ENCODE measurements around the gene BABAM2. TPM values are rescaled to one million over a fixed set of nuclear protein-coding genes. Genes with fewer than 3 reads are reported as not detected.

The BABAM2 gene
- total and polyA plus RNA-seq, 10 of the 15 experiments (the other 5 are each of a cell fraction or from before 2014, with no cell fraction given) = 30.7 to 59.9 (median 44.5) TPM

GRCh38 chr2:28089486-28089885, 199.0 kb downstream of the BABAM2 start:
- H3K79me2 ChIP-seq (ENCODE audit: control insufficient read depth, insufficient read depth, low read length) = no peaks in the 10 kb centered on the region
- H3K9me3 ChIP-seq (replicated peaks; ENCODE audit: control insufficient read depth, insufficient read depth, low read length) = no peaks in the 10 kb centered on the region
- TF ChIP-seq SMC3 (IDR thresholded peaks at IDR 0.05; ENCODE audit: borderline replicate concordance, low read length) (no peak), FOXM1 (IDR thresholded peaks at IDR 0.05; ENCODE audit: low read depth, low read length) (no peak), SMAD5 (IDR thresholded peaks at IDR 0.05; ENCODE audit: low read depth) (no peak), FOS (IDR thresholded peaks at IDR 0.05; ENCODE audit: borderline replicate concordance, extremely low read depth, insufficient read length) (no peak), HDAC6 (IDR thresholded peaks at IDR 0.05; ENCODE audit: unreplicated experiment) (no peak), SIX5 (IDR thresholded peaks at IDR 0.05; ENCODE audit: low read depth, low read length, severe bottlenecking) (no peak), ZNF217 (IDR thresholded peaks at IDR 0.05) (no peak), TARDBP (IDR thresholded peaks at IDR 0.05; ENCODE audit: borderline replicate concordance) (no peak), NFYA (IDR thresholded peaks at IDR 0.05; ENCODE audit: borderline replicate concordance, low read depth, low read length) (no peak), TAF1 (IDR thresholded peaks at IDR 0.05; ENCODE audit: borderline replicate concordance, low read depth, low read length) (no peak)
- TF ChIP-seq, protein P1, sequence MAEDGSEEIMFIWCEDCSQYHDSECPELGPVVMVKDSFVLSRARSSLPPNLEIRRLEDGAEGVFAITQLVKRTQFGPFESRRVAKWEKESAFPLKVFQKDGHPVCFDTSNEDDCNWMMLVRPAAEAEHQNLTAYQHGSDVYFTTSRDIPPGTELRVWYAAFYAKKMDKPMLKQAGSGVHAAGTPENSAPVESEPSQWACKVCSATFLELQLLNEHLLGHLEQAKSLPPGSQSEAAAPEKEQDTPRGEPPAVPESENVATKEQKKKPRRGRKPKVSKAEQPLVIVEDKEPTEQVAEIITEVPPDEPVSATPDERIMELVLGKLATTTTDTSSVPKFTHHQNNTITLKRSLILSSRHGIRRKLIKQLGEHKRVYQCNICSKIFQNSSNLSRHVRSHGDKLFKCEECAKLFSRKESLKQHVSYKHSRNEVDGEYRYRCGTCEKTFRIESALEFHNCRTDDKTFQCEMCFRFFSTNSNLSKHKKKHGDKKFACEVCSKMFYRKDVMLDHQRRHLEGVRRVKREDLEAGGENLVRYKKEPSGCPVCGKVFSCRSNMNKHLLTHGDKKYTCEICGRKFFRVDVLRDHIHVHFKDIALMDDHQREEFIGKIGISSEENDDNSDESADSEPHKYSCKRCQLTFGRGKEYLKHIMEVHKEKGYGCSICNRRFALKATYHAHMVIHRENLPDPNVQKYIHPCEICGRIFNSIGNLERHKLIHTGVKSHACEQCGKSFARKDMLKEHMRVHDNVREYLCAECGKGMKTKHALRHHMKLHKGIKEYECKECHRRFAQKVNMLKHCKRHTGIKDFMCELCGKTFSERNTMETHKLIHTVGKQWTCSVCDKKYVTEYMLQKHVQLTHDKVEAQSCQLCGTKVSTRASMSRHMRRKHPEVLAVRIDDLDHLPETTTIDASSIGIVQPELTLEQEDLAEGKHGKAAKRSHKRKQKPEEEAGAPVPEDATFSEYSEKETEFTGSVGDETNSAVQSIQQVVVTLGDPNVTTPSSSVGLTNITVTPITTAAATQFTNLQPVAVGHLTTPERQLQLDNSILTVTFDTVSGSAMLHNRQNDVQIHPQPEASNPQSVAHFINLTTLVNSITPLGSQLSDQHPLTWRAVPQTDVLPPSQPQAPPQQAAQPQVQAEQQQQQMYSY (CRISPR knock-in tag; IDR thresholded peaks at IDR 0.05) = no peak
- TF ChIP-seq, protein P2, sequence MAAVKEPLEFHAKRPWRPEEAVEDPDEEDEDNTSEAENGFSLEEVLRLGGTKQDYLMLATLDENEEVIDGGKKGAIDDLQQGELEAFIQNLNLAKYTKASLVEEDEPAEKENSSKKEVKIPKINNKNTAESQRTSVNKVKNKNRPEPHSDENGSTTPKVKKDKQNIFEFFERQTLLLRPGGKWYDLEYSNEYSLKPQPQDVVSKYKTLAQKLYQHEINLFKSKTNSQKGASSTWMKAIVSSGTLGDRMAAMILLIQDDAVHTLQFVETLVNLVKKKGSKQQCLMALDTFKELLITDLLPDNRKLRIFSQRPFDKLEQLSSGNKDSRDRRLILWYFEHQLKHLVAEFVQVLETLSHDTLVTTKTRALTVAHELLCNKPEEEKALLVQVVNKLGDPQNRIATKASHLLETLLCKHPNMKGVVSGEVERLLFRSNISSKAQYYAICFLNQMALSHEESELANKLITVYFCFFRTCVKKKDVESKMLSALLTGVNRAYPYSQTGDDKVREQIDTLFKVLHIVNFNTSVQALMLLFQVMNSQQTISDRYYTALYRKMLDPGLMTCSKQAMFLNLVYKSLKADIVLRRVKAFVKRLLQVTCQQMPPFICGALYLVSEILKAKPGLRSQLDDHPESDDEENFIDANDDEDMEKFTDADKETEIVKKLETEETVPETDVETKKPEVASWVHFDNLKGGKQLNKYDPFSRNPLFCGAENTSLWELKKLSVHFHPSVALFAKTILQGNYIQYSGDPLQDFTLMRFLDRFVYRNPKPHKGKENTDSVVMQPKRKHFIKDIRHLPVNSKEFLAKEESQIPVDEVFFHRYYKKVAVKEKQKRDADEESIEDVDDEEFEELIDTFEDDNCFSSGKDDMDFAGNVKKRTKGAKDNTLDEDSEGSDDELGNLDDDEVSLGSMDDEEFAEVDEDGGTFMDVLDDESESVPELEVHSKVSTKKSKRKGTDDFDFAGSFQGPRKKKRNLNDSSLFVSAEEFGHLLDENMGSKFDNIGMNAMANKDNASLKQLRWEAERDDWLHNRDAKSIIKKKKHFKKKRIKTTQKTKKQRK (IDR thresholded peaks at IDR 0.05; ENCODE audit: low read depth, low read length) = no peak
- RAD21 ChIA-PET (ENCODE audit: unreplicated experiment) = no interaction called here
- H2AFZ ChIP-seq (ENCODE audit: control insufficient read depth, low read depth, low read length) = no peak overlapping the region
- no peak overlapping the region for H3K4me3 ChIP-seq
- SMC1A ChIA-PET (ENCODE audit: uncharacterized antibody, unreplicated experiment) = interaction anchor here (1.5 kb wide), 1 partner anchor 22 kb away, joined by 3 read pairs; no protein-coding TSS in a partner anchor
- DNase-seq (ENCODE audit: low read depth, low spot score) (no peak), ATAC-seq (no peak), FAIRE-seq (no peak)
- intact Hi-C loops (cut with micrococcal nuclease; ENCODE audit: unreplicated experiment) (no loop called here), in situ Hi-C loops (cut with MboI) (no loop called here)
- H3K27me3 ChIP-seq (replicated peaks in 1 of 2; ENCODE audit: control insufficient read depth in 2 of 2, insufficient read depth in 2 of 2, low read length in 1 of 2) = no peaks in the 10 kb centered on the region
- H3K4me2 ChIP-seq (ENCODE audit: control insufficient read depth, insufficient read depth) = no peak overlapping the region
- no peak overlapping the region for H3K27ac ChIP-seq (ENCODE audit: control insufficient read depth, insufficient read depth)
- no peak overlapping the region for H3K9ac ChIP-seq (ENCODE audit: control insufficient read depth, insufficient read depth, low read length)
- WGBS (ENCODE audit: insufficient coverage, insufficient replicate concordance, low lambda C conversion rate, missing lambda C conversion rate) = 100% methylated on average over 1 of the region's 1 CpG
- POLR2A ChIA-PET = no interaction called here
- H3K36me3 ChIP-seq (ENCODE audit: control insufficient read depth in 2 of 2, insufficient read depth in 2 of 2, low read length in 1 of 2) = no peaks in the 10 kb centered on the region
- no TSS peak for BruUV-seq (replicated peaks)
- CTCF ChIA-PET = no interaction called here
- no peaks in the 10 kb centered on the region for H4K20me1 ChIP-seq (ENCODE audit: control insufficient read depth, insufficient read depth)
- no peaks in the 10 kb centered on the region for H3K4me1 ChIP-seq (ENCODE audit: control insufficient read depth, insufficient read depth, low read length)
